Smooth muscle cell (in vitro differentiated cells): ENCODE results near the gene TMEM239. TPM values are rescaled to one million over a fixed set of nuclear protein-coding genes. Genes with fewer than 3 reads are reported as not detected.

Source experiments
- DNase-seq: peaks from one replicate; lab custom pipeline; 2025; ENCODE audit not compliant: unreplicated experiment; lab: John Stamatoyannopoulos, UW
- H2AFZ ChIP-seq: fragments of 200-600 bp; sonication (generic); 2 replicates; pipeline ENCODE4 v1.6.0; 2016; ENCODE audit warnings: antibody characterized with exemption, low read depth, mild to moderate bottlenecking
- H3F3A ChIP-seq: fragments of 200-600 bp; sonication (generic); 2 replicates; pipeline ENCODE4 v1.6.0; 2017; ENCODE audit warnings: antibody characterized with exemption, low read depth
- H3K27ac ChIP-seq: fragments of 200-600 bp; sonication (generic); 2 replicates; pipeline ENCODE4 v1.5.1; 2016; ENCODE audit warnings: low read depth, mild to moderate bottlenecking
- H3K27me3 ChIP-seq: fragments of 200-600 bp; sonication (generic); 2 replicates; pipeline ENCODE4 v1.6.1; 2016; ENCODE audit warnings: low read depth, mild to moderate bottlenecking
- H3K36me3 ChIP-seq: fragments of 200-600 bp; sonication (generic); 2 replicates; pipeline ENCODE4 v1.5.1; 2016; ENCODE audit warnings: low read depth
- H3K4me1 ChIP-seq: fragments of 200-600 bp; sonication (generic); 2 replicates; pipeline ENCODE4 v1.5.1; 2016; ENCODE audit warnings: low read depth
- H3K4me2 ChIP-seq: fragments of 200-600 bp; sonication (generic); 2 replicates; pipeline ENCODE4 v1.6.0; 2016; ENCODE audit warnings: mild to moderate bottlenecking
- H3K4me3 ChIP-seq: fragments of 200-600 bp; sonication (generic); 2 replicates; pipeline ENCODE4 v1.5.1; 2016; ENCODE audit warnings: mild to moderate bottlenecking
- H3K79me2 ChIP-seq: fragments of 200-600 bp; sonication (generic); 2 replicates; pipeline ENCODE4 v1.6.0; 2016; ENCODE audit warnings: low read depth, mild to moderate bottlenecking
- H3K9ac ChIP-seq: fragments of 200-600 bp; sonication (generic); 2 replicates; pipeline ENCODE4 v1.6.0; 2016; ENCODE audit warnings: low read depth
- H3K9me3 ChIP-seq: fragments of 200-600 bp; sonication (generic); replicated peaks from 2 replicates; pipeline ENCODE4 v1.5.1; 2016; ENCODE audit warnings: low read depth
- H4K20me1 ChIP-seq: fragments of 200-600 bp; sonication (generic); 2 replicates; pipeline ENCODE4 v1.6.0; 2016; ENCODE audit warnings: low read depth
- WGBS: methylation state at CpG from one replicate; pipeline ENCODE4 v1.1.7; 2016; ENCODE audit warnings: low lambda C conversion rate; 5-methylcytosine and 5-hydroxymethylcytosine counted together
- polyA plus RNA-seq: library from polyadenylated mRNA; unstranded; fragments of >200 nt; fragmentation: Nextera tagmentation; extraction: Ambion mirVana; gene quantifications from 2 replicates; pipeline ENCODE4 v1.2.1, GENCODE V29; 2016
- total RNA-seq: library from RNA; depleted of rRNA; stranded (reverse); fragments of >200 nt; gene quantifications from 2 replicates; pipeline ENCODE4 v1.2.3, GENCODE V29; 2014
- TF ChIP-seq, protein P1 (sequence below): fragments of 200-600 bp; sonication (generic); IDR thresholded peaks from 2 replicates; pipeline ENCODE4 v1.5.1; 2017; ENCODE audit warnings: borderline replicate concordance, mild to moderate bottlenecking, antibody characterized with exemption; ENCODE audit not compliant: insufficient read depth, poor library complexity, severe bottlenecking

Gene TMEM239
- total and polyA plus RNA-seq, 2 experiments from 2014 or later = not detected

DNA sequence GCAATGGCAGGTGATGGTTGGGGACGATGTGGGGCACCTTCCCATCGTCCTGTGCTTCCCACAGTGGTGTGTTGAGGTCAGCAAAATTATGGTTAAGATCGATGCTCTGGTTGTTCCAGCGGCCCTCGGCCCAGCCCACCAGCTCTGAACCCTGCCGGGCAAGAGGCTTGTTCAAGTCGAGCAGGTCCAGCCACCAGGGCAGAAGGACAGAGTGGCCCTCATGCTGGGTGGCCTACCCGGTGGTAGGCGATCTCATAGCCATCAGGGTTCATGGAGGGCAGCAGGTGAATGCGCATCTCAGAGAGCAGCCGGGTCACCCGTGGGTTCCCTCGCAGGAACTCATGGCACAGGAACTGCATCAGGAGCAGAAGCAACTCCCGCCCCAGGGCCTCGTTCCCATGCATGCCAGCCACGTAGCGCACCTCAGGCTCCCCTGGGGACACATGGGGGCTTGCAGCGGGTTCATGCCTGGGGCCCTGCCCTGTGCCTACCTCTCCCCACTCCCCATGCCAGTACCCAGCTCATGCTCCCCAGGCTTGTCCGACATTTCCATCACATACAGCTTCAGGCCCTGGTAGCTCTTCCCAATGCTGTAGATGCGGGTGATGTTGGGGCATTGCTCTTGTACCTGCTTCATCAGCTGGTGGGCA lies 20.0 kb upstream of the TMEM239 start:
- Histone ChIP-seq H3K9ac (no peak overlapping the region), H3K79me2 (no peaks in the 10 kb centered on the region), H4K20me1 (no peaks in the 10 kb centered on the region), H3K36me3 (no peaks in the 10 kb centered on the region), H3K27ac (no peak overlapping the region), H2AFZ (no peak overlapping the region), H3K4me2 (no peak overlapping the region), H3K9me3 (no peaks in the 10 kb centered on the region), H3K4me1 (peaks cover 10% of the 10 kb centered on the region), H3K4me3 (no peak overlapping the region), H3K27me3 (peaks cover 14% of the 10 kb centered on the region), H3F3A (no peaks in the 10 kb centered on the region)
- no peak for DNase-seq
- WGBS = 97% methylated on average over 19 of the region's 20 CpGs
- TF ChIP-seq, protein P1, sequence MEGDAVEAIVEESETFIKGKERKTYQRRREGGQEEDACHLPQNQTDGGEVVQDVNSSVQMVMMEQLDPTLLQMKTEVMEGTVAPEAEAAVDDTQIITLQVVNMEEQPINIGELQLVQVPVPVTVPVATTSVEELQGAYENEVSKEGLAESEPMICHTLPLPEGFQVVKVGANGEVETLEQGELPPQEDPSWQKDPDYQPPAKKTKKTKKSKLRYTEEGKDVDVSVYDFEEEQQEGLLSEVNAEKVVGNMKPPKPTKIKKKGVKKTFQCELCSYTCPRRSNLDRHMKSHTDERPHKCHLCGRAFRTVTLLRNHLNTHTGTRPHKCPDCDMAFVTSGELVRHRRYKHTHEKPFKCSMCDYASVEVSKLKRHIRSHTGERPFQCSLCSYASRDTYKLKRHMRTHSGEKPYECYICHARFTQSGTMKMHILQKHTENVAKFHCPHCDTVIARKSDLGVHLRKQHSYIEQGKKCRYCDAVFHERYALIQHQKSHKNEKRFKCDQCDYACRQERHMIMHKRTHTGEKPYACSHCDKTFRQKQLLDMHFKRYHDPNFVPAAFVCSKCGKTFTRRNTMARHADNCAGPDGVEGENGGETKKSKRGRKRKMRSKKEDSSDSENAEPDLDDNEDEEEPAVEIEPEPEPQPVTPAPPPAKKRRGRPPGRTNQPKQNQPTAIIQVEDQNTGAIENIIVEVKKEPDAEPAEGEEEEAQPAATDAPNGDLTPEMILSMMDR = no peak

DNA sequence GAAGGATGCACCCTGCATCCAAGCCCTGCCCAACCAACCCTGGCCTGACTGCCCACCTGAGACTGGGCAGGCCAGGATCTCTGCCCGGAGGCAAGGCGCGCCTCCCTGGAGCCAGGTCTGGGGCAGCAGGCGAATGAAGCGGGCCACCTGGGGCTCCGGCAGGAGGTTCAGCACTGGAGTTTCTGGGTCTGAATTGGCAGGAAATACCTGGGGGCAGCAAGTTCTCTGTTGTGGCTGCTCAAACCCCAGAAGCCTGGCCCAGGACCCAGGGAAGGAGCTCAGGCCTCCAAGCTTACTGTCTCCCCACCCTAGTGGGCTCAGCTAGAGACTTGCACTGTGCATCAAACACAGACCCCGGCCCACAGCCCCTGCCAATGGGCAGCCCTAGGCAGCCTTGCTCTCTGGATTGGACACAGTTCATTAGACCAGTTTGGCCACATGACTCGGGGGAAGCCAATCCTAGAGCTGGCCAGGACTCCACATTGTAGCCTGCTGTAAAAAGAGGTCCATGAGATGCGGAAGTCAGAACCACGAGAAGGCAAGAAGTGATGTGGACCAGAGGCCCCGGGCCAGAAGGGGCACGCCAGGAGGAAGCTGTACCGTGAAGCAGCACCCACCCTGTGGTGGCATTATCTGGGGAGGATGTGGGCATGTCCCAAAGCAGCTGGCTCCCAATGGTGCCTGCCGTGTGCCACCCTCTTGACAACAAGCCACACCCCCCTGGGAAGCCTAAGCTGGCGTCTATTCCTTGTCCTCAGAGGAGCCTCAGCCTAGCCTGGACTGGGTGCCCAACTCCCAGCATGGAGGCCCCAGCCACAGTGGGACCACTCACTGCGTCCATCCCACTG lies 18.8 kb upstream of the TMEM239 start:
- H3K27me3 ChIP-seq = peaks cover 20% of the 10 kb centered on the region
- no peaks in the 10 kb centered on the region for H3K36me3 ChIP-seq
- DNase-seq = no peak
- 88% methylated on average over 16 of the region's 16 CpGs for WGBS
- peaks cover 13% of the 10 kb centered on the region for H3K4me1 ChIP-seq
- no peak overlapping the region for H3K4me3 ChIP-seq
- no peak overlapping the region for H3K4me2 ChIP-seq
- H3F3A ChIP-seq = no peaks in the 10 kb centered on the region
- H3K9me3 ChIP-seq = no peaks in the 10 kb centered on the region
- no peak overlapping the region for H3K27ac ChIP-seq
- no peak overlapping the region for H2AFZ ChIP-seq
- H3K9ac ChIP-seq = no peak overlapping the region
- TF ChIP-seq, protein P1 = no peak
- H4K20me1 ChIP-seq = no peaks in the 10 kb centered on the region
- no peaks in the 10 kb centered on the region for H3K79me2 ChIP-seq

DNA sequence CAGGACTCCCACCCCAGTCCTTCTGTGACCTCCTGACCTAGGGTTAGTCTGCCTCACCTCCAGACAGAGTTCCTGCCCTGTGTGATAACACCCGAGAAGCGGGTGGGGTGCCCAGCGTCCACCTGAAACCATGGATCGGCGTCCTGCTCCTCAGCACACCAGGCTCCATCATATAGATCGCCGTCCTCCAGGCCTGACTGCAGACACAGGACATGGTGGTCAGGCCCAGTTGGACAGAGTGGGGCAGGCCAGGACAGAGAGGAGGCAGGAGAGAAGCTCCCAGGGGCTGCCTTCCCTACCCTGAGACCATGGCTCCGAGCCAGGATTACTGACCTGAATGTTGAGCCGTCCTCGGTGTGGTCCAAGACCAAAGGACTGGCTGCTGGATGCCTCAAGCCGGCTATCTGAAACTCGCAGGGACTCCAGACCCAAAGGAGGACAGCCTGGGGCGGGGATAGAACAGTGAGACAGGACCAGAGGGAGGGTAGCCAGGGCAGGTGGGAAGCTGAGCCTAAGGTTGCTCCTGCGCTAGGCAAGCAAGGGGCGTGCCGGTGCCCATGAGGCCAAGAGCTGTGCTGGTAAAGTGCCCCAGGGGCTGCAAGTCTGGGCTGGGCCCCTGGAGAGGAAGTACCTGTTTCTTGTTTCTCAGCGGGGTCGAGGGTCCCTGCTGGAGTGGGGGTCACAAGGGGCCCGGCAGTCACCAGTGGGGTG lies 17.9 kb upstream of the TMEM239 start:
- Histone ChIP-seq H3K27me3 (peaks cover 25% of the 10 kb centered on the region), H3K9ac (no peak overlapping the region), H3K4me1 (peaks cover 13% of the 10 kb centered on the region), H3K4me2 (no peak overlapping the region), H3K9me3 (no peaks in the 10 kb centered on the region), H3F3A (no peaks in the 10 kb centered on the region), H4K20me1 (no peaks in the 10 kb centered on the region), H3K79me2 (no peaks in the 10 kb centered on the region), H3K4me3 (no peak overlapping the region), H3K27ac (no peak overlapping the region), H2AFZ (no peak overlapping the region), H3K36me3 (no peaks in the 10 kb centered on the region)
- TF ChIP-seq, protein P1 = no peak
- no peak for DNase-seq
- WGBS = 95% methylated on average over 19 of the region's 19 CpGs
